HG03025 (cell line): ENCODE measurements around the gene TRMT5.

Experiments used
- ATAC-seq: cut with Tn5 transposase; IDR thresholded peaks from one replicate; pipeline ENCODE4 v1.9.1; 2021; ENCODE audit warnings: mild to moderate bottlenecking, moderate library complexity; ENCODE audit not compliant: unreplicated experiment, low FRiP score

TRMT5 gene

DNA sequence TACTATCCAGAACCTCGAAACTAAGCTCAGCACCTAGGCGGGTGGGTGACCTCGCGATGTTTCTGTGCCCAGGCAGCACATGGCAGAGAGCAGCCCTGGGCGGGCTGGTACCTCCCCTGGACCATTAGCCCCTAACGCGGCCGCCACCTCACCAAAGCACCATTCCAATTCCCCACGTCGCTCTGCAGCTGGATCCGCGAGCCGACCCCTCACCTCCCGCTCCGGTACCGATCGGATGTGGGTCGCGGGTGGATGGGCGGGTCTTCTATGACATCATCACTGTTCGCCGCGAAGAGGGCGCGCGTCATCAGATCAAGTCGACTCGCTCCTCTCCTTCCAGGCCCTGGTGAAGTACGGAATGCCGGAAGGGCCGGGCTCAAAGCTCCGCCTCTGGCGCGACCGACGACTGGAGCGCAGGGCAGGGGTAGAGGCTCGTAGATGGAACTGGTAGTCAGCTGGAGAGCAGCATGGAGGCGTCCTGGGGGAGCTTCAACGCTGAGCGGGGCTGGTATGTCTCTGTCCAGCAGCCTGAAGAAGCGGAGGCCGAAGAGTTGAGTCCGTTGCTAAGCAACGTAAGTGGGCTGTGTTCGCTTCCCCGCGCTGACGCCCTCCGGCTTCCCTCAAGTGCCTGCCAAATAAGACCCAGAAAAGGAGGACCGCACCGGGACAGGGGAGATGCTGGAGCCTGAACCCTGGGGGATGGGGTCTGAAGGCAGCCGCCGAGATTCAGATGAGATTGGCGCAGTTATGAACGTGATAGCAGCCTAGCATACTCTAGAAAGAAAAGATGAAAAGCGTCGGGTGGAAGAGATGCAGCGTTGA, at the start of gene TRMT5, which contains the start of gene SLC38A6:
Gene TRMT5, minus strand, starts transcription at position 269 of the 822 bp plus-strand sequence. Its CDS starts 106 bp downstream, at position 163.
Gene SLC38A6, plus strand, starts transcription at position 435 of the 822 bp plus-strand sequence. Its CDS starts 33 bp downstream, at position 468.
- ATAC-seq = peak; percentile 94

DNA sequence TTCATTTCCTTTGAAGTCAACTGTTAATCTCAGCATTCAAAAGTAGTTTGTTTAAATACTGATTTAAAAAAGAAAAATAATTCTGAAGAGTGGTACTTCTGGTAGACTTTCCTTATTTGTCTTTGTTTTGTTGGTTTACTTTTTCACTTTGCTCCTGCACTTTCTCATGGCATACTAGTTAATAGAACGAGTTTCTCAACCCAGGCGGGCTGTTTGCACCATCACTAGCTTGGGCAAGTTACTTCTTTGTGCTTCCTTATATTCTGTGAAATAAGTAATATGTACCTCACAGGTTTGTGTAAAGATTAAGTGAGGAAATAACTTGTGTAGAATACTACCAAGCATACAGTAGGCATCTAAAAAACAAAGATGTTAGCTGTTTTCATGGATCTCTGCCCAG, 45.6 kb upstream of the TRMT5 start:
- no peak for ATAC-seq

GRCh38 chr14:61025251-61026223, 44.7 kb upstream of the TRMT5 start:
- ATAC-seq = no peak

- ATAC-seq = no peak
Observed at GRCh38 chr14:61019537-61019936, 38.7 kb upstream of the TRMT5 start.

DNA sequence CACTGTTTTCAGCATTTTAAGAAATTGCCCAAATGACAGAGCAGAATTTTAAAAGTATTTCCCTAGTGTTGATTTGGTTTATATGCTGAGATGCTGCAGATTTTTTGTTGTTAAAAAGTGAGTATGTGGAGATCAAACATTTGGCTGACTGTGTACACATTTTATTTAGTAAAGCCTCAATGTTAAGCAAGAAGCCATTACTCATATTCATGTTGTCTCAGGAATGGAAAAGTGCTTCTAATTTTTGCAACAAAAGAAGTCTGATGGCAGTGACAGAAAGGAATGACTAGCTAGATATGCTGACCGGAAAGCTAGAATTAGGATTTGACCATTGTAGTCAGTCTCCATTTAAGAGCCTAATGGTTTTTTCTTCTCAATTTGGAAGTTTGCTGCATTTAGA, 22.7 kb upstream of the TRMT5 start:
- no peak for ATAC-seq

DNA sequence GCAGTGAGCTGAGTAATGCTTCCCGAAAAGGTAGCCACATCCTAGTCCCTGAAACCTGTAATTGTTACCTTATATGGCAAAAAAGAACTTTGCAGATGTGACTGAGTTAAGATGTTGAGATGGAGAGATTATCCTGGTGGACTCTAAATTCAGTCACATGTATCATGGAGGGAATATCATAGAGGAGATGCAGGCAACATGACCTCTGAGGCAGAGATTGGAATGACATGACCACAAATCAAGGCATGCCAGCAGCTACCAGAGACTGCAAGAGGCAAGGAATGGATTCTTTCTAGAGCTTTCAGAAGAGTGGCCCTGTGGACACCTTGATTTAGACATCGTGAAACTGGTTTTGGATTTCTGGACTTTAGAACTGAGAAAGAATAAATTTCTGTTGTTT, 18.7 kb upstream of the TRMT5 start:
- ATAC-seq = no peak

DNA sequence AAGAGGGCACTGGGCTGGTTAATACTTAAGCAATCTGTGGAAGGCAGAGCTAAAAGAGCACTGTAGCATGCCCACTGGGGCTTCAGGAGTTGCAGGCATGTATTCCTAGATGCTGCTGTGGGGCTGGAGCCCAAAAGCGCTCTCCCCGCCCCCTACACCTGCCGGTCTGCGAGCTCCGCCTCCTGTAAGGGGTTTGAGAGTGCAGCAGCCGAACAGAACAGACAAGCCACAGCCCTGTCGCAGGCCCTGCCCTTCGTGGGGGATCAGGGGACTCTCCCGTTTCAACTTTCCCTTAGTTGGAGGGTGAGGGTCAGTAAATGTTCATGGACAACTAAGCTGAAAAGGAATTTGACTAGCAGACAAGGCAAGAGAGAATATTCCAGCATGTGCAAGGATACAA, 17.7 kb upstream of the TRMT5 start:
- ATAC-seq = no peak

GRCh38 chr14:60989599-60989998, 8.7 kb upstream of the TRMT5 start:
- ATAC-seq = no peak

DNA sequence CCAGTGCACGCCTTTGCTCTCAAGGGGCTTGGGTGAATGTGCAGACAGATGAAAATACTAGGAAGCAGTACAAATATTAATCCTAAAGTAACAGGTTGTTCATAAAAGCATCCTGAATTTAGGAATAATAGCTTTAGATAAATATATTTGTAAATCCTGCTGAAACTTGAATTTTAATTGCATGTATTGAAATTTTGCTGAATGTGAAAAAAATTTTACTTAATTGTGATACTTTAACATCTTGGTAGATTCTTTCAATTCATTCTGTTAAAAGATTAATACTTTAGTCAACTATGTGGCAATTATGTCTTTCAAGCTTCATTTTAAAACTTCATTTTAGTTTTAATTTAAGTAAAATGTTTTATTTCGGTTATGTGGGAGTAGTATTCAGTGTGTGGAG, 5.6 kb upstream of the TRMT5 start:
- no peak for ATAC-seq

GRCh38 chr14:60984196-60984595, 3.3 kb upstream of the TRMT5 start:
- no peak for ATAC-seq

DNA sequence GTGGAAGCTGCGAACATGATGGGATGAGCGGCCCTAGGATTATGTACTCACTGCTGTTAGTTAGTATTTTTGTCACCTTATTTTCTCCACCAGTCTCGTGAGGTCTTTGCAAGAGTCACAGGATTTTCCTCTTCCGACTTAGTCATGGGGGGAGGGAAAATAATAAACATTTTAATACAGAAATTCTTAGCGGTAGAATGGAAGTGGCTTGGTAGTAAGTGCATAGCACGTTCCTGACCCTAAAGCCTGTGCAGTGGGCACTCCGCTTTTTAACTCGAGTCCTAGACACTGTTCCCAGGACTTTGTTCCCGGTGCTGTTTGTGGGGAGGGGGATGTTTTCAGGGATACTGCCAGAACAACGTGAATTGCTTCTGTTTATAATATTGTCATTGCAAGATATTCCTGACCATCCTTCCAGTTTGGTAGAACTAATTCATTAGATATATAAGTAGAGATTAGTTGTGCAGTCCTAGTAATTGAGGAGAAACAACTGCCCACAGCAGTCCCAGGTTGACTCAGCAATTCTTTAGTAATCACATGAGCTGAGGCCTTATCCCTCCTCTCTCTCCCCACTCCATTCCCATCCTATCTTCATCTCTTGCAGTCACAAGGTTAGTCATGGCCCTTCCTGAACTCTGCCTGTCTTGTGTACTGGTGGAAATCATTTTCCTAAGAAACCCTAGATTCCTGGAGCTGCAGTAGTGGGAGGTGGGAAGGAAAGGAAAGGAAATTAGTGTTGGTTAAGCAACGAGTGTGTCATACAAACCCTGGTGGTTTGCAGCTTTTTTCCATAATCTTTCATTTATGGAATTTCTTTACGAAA, 965 bp upstream of the TRMT5 start:
- no peak for ATAC-seq

DNA sequence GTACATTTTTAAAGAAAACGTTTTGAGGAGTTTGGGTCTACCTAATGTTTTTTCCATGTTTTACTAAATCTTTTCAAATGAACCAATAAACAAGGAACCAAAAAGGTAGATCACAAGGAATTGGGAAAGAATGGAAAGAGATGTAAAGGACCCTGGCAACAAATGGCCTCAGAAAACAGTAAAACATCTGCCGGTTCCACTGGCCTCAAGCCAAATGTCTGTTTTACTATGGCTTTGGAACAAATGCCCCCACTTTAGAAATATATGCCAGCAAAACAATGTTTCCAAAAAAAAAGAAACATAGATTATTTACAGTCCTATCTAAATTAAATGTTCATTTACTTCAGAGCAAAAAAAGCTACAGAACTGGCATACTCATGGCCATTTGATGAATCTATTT, 3.0 kb downstream of the TRMT5 start:
- ATAC-seq = no peak

DNA sequence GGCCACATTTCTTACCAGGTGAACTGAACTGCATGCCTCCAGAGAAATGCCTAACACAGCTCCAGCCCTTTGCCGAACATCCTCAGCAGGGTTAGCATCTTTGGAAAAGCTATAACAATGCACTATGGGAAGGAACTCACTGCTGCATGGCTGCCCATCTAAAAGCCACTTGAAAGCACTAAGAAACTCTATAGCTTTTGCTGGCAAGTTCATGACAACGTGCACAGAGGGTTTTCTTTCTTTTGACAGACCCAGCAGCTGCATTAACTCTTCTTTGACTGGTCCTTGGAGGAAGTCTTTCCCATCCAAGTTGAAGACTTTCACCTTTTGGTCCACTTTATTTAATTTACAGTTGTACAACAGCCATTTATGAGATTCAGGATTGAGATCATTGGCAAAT, 5.3 kb downstream of the TRMT5 start:
- ATAC-seq = no peak

DNA sequence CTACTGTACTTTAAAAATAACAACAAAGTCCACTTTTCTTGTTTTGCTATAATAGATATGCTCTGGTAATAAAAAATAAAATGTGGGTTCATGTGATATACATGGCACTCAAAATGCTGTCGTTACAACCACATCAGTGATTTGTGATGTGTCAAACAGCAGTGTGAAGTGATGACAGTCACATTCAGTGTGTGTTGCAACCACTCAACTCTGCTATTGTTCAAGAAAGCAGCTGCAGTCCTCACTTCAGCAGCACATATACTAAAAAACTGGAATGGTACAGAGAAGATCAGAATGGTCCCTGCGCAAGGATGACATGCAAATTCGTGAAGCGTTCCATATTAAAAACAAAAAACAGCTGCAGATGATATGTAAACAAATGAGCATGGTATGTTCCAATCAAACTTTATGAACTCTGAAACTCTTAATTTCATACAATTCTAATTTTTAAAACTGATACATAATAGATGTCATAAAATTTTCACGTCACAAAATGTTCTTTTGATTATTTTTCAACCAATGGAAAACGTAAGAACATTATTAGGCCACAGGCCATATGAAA, 6.7 kb downstream of the TRMT5 start:
- no peak for ATAC-seq

DNA sequence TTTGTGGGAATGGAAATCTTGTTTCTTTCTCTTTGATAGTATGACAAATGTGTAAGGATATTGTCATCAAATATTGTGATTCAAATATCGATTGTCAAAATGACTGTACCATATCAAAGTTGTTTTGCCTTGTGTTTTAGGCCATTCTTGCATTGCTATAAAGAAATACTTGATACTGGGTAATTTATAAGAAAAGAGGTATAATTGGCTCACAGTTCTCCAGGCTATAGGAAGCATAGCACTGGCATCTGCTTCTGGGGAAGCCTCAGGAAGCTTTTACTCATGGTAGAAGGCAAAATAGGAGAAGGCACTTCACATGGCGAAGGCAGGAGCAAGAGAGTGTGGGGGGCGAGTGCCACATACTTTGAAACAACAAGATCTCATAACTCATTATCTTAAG, 7.8 kb downstream of the TRMT5 start:
- ATAC-seq = no peak

GRCh38 chr14:60972295-60972694, 8.6 kb downstream of the TRMT5 start:
- no peak for ATAC-seq

DNA sequence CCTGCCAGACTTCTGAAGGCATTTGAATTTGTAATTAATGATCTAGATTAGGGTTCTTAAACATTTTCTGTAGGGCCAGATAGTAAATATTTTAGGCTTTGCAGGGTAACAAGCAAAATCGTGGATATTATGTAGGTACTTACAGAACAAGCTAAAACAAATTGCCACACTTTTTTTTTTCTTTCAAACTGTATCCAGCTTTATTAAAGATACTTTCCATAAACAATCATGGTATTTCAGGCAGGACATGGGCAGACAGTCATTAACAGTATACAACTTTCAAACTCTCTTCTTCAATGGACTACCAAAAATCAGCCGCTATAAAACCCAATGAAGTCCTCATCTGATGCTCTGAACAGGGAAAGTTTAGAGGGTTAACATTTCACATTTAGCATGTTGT, 9.6 kb downstream of the TRMT5 start:
- no peak for ATAC-seq

GRCh38 chr14:60970146-60970545, 10.7 kb downstream of the TRMT5 start:
- ATAC-seq = no peak

DNA sequence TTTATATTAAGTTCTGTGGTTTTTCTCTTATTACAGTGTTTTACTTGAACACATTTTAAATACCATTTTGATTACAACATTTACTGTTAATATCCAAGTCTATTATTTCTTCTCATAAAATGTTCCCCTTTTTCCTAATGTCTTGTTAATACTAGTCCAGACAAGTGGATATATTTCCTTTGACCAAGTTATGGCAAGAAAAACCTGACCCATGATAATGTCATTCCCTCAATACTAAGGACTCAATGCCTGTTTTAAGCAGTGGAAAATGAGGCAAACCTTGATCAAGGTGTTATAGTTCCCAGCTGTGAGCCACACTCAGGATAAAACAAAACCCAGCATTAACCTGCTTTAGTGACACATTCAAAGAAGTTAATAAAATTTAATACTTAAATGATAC, 12.2 kb downstream of the TRMT5 start:
- ATAC-seq = no peak

DNA sequence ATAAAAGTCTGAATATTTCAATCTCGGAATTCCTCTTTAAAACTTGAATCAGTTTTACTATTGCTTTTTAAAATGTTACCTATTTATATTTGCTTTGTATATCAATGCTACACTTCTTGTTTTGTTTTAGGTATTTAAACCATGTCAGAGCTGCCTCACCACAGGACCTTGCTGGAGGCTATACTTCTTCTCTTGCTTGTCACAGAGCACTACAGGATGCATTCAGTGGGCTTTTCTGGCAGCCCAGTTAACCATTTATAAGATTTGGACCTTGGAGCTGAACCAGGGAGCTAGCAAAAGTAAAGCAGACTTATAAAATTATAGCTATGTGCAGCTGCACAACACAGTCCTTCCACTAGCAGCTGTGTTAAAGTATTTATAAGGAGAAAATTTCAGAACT, 12.8 kb downstream of the TRMT5 start:
- no peak for ATAC-seq
